ENCODE data around the gene ZNF521. TPM values are rescaled to one million over a fixed set of nuclear protein-coding genes. Genes with fewer than 3 reads are reported as not detected.

Gene ZNF521
- total RNA-seq, 2 donors from 2014 or later, result 3.8 to 5.3 TPM

- Histone ChIP-seq H3K27ac (no peak overlapping the region), H3K4me3 (no peak overlapping the region), H3K9me3 (no peaks in the 10 kb centered on the region), H3K36me3 (no peaks in the 10 kb centered on the region), H3K9ac (ENCODE audit: low read depth in 2 of 2, low read length in 2 of 2) (no peak overlapping the region), H3K27me3 (no peaks in the 10 kb centered on the region), H3K4me1 (no peaks in the 10 kb centered on the region)
- no peak for DNase-seq
- intact Hi-C loops (cut with DNase I), result no loop called here
- no peak for TF ChIP-seq CTCF (IDR thresholded peaks at IDR 0.05)
Observed at GRCh38 chr18:25077038-25077943, 274.7 kb downstream of the ZNF521 start.

DNA sequence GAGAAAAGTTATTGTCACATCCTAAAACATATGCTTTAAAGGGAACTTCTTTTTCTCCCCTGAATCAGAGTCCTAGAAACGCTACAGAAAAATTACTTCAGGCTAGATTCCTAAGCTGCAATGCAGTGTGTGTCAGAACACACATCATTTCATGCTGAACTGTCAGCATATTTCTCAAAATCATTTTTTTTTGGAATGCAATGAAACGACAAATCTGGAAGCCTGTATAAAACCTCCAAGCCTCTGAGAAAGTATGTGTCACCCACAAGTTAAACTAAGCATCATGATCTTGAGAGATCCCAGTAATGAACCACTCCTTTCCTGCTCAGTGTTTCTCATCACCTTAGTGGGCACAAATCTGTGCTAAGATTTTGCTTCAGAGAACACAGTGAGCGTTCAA lies 276.2 kb downstream of the ZNF521 start:
- intact Hi-C loops (cut with DNase I), result no loop called here
- Histone ChIP-seq H3K9me3 (no peaks in the 10 kb centered on the region), H3K4me1 (no peaks in the 10 kb centered on the region), H3K9ac (ENCODE audit: low read depth in 2 of 2, low read length in 2 of 2) (no peak overlapping the region), H3K27ac (no peak overlapping the region), H3K4me3 (no peak overlapping the region), H3K27me3 (no peaks in the 10 kb centered on the region), H3K36me3 (no peaks in the 10 kb centered on the region)
- DNase-seq, result no peak
- TF ChIP-seq CTCF (IDR thresholded peaks at IDR 0.05), result no peak

DNA sequence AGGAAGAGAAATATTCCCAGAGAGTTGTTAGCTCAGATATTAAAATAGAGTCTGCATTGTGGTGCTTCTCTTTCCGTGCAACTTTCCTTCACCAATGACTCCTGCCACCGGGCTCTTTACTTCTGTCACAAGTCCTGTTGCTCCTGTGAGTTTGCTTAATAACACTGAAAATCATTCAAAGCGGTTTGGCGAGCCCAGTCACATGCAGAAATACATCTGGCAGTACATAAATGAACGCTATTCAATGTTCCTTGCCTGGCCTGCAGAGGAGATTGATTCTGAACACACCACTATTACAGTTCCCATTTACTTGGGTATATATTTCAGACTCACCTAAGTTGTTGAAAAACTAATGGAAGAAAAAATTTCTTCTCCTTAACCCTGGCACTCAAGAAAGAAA lies 276.6 kb downstream of the ZNF521 start:
- Histone ChIP-seq H3K27ac (no peak overlapping the region), H3K4me1 (no peaks in the 10 kb centered on the region), H3K36me3 (no peaks in the 10 kb centered on the region), H3K4me3 (no peak overlapping the region), H3K27me3 (no peaks in the 10 kb centered on the region), H3K9ac (ENCODE audit: low read depth in 2 of 2, low read length in 2 of 2) (no peak overlapping the region), H3K9me3 (no peaks in the 10 kb centered on the region)
- intact Hi-C loops (cut with DNase I), result no loop called here
- no peak for DNase-seq
- no peak for TF ChIP-seq CTCF (IDR thresholded peaks at IDR 0.05)

DNA sequence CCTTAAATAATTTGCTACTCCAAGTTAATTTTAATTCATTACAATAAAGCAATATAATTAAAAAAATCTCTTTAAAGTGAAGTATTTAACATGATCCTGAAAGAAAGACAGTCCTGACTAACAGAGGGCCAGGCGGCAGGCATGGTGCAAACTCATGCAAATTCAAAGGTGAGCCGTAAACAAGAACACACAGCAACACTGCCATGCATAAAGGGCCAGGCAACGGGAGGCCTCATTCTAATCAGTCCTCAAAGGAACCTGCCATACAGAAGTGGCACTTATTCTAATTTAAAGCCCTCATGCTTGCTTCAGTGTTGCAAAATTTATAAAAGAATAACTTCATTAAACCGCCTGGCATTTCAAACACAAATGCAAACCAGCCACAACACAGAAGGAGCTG lies 277.0 kb downstream of the ZNF521 start:
- Histone ChIP-seq H3K4me1 (no peaks in the 10 kb centered on the region), H3K9ac (ENCODE audit: low read depth in 2 of 2, low read length in 2 of 2) (no peak overlapping the region), H3K4me3 (no peak overlapping the region), H3K9me3 (no peaks in the 10 kb centered on the region), H3K27me3 (no peaks in the 10 kb centered on the region), H3K27ac (no peak overlapping the region), H3K36me3 (no peaks in the 10 kb centered on the region)
- TF ChIP-seq CTCF (IDR thresholded peaks at IDR 0.05), result no peak
- no peak for DNase-seq
- intact Hi-C loops (cut with DNase I), result no loop called here

DNA sequence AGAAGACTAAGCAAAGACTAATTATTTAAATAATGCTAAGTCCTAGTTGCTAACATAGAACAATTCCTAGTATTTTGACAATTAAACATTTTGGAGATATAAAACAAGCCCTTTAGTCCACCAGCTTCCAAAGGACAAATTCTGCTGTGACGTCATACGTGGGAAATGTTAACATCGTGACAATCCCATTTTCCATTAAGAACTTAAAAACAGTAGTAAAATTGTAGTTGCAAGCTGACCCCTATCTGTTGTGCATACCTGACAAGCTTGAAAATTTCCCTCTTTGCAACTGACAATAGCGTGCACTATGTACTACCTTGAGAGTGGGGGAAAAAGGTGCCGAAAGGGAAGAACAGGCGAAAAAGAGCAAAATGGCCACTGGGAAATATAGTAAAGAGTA lies 279.8 kb downstream of the ZNF521 start:
- no peak overlapping the region for H3K4me3 ChIP-seq
- no peak overlapping the region for H3K9ac ChIP-seq (ENCODE audit: low read depth in 2 of 2, low read length in 2 of 2)
- no peaks in the 10 kb centered on the region for H3K4me1 ChIP-seq
- intact Hi-C loops (cut with DNase I), result no loop called here
- TF ChIP-seq CTCF (IDR thresholded peaks at IDR 0.05), result no peak
- DNase-seq, result no peak
- no peaks in the 10 kb centered on the region for H3K27me3 ChIP-seq
- H3K36me3 ChIP-seq, result no peaks in the 10 kb centered on the region
- no peak overlapping the region for H3K27ac ChIP-seq
- H3K9me3 ChIP-seq, result no peaks in the 10 kb centered on the region

All from colonic mucosa (tissue), 4 donors.